Measurements from ENCODE around the gene DNAJC27. TPM values are rescaled to one million over a fixed set of nuclear protein-coding genes. Genes with fewer than 3 reads are reported as not detected.

DNAJC27 gene
- total RNA-seq, 1 experiment from 2014 or later, result 2.9 TPM

DNA sequence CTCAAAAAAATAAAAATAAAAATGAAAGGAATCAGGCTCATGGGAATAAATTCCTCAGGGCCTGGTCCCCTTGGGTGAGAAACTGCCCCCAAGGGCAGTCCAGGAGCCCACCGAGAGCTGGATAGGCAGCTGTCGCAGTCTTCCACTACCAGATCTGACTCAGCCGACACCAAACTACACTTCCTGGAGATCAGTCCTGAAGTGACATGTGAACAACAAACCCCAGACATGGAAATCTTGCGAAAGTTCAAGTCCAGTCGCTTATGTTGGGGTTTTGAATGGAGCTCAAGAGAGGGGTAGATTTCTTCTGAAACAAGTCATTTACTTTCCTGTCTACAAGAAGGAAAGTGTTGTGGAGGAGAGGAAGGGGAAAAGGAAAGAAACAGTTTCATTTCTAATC lies 64.6 kb downstream of the DNAJC27 start:
- DNase-seq (ENCODE audit: low read depth), result peak; percentile 36

DNA sequence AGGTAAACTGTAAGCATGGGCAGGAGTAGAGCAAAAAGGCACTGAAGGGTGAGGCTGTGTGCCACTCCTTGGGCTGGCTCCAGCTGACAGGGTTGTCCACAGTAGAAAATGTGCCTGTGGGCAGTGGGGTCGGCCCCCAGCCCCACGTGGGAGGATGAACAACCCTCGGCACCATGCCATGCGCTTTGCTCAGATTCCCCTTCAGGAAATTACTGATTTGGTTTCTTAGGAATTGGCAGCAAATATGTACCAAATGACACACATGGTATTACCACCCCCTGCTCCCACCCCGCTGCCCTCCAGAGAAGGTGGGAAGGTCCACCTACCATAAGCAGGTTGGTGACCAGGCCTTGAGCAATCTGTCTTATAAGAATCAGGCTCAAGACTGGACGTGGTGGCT lies 65.3 kb downstream of the DNAJC27 start:
- DNase-seq (ENCODE audit: low read depth), result no peak

DNA sequence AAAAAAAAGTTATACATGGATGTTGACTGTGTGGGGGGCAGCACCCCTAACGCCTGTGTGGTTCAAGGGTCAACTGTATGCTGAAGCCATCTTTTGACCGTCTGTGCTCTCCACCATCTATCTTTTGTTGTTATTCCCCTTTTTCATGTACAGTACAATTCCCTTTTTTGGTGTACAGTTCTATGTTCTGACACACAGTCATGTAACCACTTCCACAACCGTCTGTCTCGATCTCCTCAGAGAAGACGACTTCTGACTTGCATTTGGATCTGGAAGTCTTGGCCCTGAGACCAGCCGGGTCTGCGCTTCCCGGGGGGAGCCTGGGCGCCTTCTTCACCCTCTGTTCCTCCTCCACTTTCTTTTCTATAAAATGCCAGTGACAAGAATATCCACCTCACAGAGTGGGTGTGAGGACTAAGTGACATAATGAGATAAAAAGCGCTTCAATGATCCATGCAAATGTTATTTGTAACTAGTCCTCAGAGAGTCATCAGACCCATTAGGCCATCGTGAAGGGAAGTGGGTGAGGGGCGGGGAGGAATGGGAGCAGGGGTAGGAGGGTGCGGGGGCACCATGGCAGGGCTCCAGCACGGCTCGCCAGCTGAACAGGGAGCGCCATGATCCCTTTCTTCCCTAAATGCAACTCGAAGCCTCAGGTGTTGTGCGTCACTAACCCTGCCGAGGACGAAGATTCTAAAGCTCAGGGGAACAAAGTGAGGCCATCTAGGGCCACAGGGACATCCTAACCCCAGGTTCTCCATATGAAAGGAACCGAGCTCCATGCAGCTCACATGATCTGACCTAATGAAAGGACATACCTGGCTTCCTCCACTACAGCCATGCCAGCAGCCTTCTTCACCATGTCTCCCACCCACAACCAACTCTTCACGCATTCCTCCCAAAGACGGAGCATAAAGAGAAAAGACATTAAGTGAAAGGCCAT lies 68.3 kb downstream of the DNAJC27 start:
- no peak for DNase-seq (ENCODE audit: low read depth)

DNA sequence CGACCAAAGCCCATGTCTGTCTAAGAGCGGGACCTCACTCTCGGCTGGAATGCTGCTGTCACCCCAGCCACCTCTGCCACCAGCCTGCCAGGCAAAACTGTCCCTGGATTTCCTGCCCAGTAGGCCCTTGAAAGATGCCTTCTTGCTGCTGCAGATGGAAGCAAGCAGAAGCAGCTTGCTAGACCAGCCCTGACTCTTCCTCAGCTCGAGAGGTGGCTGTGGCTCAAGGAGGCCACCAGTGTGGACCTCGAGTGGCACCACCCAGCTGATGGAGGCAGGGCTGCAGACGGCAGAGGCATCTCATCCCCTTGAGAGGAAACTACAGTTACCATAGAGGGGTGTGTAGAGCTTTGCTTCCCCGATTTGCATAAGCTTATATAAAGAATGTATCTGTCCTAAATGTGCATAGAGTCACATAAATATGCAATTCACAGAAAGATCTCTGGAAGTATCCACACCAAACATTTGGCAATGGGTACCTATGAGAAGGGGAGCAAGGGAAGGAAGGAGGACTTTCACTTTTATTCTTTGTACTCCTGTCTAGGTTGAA lies 72.3 kb downstream of the DNAJC27 start:
- DNase-seq (ENCODE audit: low read depth), result no peak

DNA sequence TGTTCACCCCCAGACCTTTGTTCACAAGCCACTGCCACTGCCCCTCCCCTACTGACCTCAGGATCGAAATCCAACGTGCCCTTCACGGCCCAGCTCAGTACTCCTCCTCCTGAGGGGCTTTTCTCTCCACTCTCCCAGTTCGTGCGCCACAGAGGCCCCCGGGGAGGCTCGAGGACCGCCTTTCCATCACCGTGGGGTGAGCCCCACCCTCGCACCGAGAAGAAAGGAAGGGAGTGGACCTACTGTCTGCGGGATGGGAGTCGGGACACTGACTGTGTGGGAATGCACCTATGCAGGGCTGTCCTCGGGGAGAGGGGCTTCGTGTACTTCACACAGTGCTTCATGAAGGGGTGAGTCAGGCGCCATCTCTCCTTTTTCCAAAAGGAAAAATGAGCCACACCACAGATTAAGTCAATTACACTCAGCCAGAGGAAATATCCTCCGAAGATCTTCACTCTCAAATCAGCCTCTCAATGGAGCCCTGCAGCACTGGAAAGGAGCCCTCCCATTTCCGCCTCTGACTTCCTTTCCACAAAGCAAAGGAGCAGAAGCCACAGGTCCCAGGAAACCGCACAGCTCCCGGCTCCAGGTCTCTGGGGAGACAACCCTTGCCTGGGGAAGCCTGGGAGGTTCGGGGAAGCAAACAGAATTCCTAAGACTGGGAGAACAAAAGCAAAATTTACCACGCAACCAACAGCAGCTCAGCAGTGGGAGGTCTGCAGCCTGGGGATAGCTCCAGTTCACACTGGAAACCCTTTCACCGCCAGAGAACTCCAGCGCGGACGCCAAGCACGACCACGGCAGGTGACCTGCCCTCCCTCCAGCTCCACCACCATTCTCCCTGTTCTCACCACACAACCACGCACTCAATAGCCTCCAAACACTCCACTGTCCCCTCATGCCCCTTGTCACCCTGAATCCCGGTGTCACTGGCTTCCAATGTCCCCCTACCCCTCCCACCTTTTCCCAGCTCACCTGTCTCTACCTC lies 73.3 kb downstream of the DNAJC27 start:
- no peak for DNase-seq (ENCODE audit: low read depth)

DNA sequence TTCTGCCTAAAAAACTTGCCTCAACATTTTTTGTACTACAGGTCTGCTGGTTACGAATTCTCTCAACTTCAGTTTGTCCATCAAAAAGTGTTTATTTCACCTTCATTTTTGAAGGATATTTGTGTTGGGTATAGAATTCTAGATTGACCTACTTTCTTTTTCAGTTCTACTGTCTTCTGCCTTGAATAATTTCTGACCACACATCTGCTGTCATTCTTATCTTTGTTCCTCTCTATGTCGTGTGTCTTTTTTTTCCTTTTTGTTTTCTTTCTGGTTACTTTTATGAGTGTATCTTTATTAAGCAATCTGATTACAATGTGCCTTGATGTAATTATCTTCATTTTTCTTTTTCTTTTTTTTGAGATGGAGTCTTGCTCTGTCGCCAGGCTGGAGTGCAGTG lies 77.0 kb downstream of the DNAJC27 start:
- no peak for DNase-seq (ENCODE audit: low read depth)

DNA sequence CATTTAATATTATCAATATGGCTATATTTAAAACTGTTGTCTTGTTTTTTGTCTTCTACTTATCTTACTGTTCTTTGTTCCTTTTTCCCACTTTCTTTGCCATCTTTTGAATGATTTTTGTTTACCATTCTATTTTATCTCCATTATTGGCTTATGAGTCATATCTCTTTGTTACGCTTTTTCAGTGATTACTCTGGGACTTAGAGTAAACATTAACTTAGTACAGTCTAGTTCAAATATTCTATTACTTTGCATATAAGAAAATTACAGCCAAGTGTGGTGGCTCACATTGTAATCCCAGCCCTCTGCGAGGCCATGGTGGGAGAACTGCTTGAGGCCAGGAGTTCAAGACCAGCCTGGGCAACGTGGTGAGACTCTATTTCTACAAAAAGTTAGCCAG lies 77.8 kb downstream of the DNAJC27 start:
- peak; percentile 48 for DNase-seq (ENCODE audit: low read depth)

Other genes with a start within 250 kb of the DNAJC27 start
- gene PTRHD1, start 178.6 kb downstream of the DNAJC27 start, total RNA-seq (2014; rRNA removed; shearing (Covaris generic)), result 31.6 and 34.6 TPM in 2 replicates
- 31.0 and 33.9 TPM in 2 replicates for gene CENPO, start 178.5 kb downstream of the DNAJC27 start, total RNA-seq (2014; rRNA removed; shearing (Covaris generic))
- 18.1 and 22.0 TPM in 2 replicates for gene ADCY3, start 51.7 kb downstream of the DNAJC27 start, total RNA-seq (2014; rRNA removed; shearing (Covaris generic))
- gene EFR3B, start 70.1 kb upstream of the DNAJC27 start, total RNA-seq (2014; rRNA removed; shearing (Covaris generic)), result 0.02 and 0.42 TPM in 2 replicates
- not detected in 2 replicates for gene POMC, start 196.6 kb upstream of the DNAJC27 start, total RNA-seq (2014; rRNA removed; shearing (Covaris generic))

All from M059J (cell line).